ENCODE data around the gene KRT6C.
"Not testable (repeated sequence)": the region's sequence is repeated elsewhere in the genome, so short reads cannot be mapped to it uniquely, and the experiment has no call there.

The KRT6C gene

DNA sequence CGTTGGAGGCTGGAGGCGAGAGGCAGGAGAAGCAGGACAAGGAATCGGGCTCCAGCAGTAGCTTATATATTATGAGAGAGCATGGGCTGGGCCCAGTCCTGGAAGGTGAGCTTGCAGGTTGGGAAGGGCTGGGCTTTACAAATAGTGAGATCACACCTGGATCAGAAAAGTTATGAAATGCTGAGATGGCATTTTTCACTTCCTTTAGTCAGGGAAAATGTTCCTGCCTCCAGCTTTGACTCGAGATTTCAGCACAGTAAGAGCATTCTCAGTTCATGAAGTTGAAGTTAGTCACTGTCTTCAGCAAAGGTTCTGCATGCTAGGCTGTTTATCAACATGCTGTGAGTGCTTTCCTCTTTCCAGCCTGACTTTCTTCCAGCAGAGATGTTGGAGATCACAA, at the start of gene KRT6C:
TSS of gene KRT6C (minus strand) at position 38 of the 400 bp plus-strand sequence. CDS start 68 bp downstream, outside the sequence.
- no peak for DNase-seq

DNA sequence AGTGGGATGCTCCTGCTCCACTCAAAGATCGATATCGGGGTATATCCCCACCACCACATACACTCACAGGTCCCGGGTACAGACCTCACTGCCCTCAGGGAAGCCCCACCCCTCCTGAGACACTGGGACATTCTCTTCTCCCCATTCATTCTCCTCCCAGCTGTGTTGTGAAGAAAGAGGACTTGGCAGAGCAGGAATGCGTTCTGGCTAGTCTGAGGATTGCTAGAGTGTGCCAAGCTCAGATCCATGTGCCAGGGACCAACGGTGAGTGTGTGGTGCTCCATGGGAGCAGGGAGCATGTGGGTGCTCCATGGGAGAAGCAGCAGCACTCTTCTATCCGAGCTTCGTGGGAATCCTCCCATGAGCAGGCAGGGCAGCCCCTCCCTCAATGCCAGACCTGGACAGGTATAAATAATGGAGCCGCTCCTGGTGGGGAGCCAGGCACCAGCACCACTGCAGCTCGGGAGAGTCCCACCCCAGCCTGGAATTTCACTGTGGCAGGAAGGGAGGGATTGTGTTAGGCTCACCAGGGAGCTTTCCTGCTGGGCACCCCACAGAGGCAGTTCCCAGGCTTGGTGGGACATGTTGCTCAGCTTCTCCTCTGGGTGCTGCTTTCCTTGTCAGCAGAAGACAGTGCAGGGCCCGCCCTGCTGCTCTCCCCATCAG, 48.9 kb upstream of the KRT6C start:
- DNase-seq = no peak

GRCh38 chr12:52521568-52522266, 48.1 kb upstream of the KRT6C start:
- DNase-seq = no peak

GRCh38 chr12:52521175-52521567, 47.6 kb upstream of the KRT6C start:
- DNase-seq = no peak

DNA sequence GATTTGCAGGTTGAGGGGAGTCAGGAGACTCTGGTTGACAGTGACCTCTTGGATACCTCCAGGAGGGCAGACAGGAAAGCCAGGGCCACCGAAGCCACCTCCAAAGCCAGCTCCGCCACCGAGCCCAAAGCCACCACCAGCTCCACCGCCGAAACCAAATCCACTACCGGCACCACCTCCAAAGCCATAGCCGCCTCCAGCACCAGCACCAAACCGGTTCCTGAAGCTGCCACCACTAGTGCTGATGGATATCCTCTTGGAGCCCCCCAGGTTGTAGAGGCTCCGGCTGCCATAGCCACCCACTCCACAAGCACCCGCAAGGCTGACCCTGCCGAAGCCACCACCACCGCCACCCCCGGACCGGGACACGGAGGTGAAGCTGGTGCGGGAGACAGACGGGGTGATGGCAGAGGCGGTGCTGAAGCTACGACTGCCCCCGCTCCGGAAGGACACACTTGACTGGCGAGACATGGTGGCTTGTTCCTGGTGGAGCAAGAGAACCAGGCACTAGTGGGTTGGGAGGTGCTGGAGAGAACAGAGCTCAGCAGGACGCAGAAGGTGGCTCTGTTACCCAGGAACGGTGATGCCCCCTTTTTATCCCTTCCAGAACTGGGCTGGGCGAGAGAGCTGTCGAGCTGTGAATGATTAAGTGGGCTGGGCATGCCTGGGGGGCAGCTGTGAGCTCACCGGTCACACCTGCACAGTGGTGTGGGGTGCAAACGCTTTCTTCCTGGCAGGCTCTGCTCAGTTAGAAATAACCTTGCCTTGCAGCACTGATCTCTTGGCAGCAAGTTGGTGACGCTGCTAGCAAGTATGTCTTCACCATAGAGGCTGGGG, 46.4 kb upstream of the KRT6C start, which contains the start of gene KRT5:
TSS of gene KRT5 (minus strand) at position 569 of the 837 bp plus-strand sequence. CDS start at position 471, 98 bp downstream.
- no peak for DNase-seq

GRCh38 chr12:52519387-52519703, 45.7 kb upstream of the KRT6C start:
- DNase-seq = no peak

DNA sequence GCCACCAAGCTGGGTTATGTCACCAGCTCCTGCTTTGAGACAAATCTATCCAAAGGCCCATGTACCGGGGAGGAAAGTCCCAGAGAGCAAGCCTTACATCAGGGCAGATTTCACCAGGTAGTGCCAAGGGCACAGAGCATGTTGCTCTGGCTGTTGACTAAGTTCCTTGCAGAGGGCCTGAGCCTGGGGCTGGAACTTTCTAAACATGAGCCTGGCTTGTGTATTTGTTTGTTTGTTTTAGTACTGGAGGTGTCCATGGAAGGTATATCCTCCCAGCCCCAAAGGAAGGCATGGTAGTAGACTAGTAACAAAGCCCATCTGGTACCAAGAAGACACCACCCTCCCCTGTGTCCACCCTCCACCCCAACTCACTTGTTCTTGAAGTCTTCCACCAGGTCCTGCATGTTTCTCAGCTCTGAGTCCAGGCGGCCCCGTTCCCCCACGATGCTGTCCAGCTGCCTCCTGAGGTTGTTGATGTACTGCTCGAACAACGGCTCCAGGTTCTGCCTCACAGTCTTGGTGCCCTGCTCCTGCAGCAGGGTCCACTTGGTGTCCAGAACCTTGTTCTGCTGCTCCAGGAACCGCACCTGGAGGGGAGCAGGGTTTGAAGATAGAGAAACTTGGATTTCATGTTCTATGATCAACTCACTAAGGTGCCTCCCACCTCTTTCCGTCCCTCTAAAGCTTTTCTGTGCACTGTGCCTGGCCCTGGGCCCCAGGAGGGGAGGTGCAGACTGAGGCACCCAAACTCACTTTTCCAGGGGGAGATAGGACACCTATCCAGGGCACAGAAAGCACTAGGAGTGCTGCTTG, 45.2 kb upstream of the KRT6C start:
- DNase-seq = no peak

- no peak for DNase-seq
These were observed 44.3 kb upstream of the KRT6C start for GRCh38 chr12:52517888-52518287.

DNA sequence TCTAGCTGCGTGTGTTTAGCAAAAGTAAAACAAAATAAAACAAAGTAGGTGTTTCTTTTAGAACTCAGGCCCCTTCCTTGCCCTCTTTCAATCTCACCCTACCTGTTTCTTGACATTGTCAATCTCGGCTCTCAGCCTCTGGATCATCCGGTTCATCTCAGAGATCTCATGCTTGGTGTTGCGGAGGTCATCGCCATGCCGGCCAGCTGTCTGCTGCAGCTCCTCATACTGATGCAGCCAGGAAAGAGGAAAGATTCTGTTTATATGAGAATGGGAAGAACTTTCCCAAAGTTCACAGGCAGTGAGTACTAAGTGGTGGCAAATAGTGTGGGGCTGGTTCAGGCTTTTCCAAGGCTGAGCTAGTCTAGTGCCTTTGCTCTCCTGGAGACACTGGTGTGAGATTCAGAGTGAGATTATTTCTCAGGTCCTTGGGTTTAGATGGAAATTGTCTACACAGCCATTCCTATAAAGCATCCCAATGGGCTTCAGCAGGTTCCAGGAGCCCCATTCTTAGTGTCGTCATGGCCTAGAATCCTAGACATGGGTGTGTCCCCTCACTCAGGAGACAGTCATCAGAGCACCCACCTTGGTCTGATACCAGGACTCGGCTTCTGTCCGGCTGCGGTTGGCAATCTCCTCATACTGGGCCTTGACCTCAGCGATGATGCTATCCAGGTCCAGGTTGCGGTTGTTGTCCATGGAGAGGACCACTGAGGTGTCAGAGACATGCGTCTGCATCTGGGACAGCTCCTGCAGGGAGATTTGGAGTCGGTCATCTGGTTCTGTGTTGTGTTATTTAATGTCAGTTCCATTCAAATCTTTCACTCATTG, 43.6 kb upstream of the KRT6C start:
- DNase-seq = no peak

GRCh38 chr12:52515927-52516831, 42.6 kb upstream of the KRT6C start:
- no peak for DNase-seq

GRCh38 chr12:52515319-52515646, 41.7 kb upstream of the KRT6C start:
- no peak for DNase-seq

DNA sequence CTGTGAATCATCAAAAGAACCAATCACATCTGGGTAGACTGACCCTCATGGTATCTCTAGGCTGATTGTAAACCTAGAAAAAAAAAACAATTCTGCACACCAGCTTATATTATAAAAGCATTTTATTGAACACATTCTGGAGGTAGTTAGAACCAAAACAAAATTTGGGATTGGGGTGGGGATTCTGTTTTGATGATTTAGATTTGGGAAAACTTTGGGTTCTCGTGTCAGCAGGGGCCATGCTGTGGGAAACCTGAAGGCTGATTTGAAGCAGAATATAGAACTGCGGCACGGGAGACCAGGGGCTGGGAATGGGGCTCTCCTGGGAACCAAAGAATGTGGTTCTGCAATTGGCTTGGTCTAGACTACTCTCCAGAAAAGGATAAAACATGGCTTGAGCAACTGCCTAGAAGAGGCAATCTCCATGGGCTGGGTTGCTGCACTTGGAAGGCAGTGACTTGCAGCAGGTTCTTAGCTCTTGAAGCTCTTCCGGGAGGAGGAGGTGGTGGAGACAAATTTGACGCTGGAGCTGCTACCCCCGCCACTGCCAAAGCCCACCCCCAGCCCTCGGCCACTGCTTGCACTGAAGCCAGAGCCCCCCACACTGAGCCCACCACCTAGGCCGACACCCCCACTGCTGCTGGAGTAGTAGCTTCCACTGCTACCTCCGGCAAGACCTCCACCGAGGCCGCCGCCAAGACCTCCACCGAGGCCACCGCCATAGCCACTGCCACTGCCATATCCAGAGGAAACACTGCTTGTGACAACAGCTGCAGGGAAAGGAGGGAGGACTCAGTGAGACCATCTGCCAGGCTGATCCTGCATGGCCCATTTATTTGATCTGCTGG, 41.1 kb upstream of the KRT6C start:
- no peak for DNase-seq

GRCh38 chr12:52513736-52514135, 40.1 kb upstream of the KRT6C start:
- DNase-seq = no peak

DNA sequence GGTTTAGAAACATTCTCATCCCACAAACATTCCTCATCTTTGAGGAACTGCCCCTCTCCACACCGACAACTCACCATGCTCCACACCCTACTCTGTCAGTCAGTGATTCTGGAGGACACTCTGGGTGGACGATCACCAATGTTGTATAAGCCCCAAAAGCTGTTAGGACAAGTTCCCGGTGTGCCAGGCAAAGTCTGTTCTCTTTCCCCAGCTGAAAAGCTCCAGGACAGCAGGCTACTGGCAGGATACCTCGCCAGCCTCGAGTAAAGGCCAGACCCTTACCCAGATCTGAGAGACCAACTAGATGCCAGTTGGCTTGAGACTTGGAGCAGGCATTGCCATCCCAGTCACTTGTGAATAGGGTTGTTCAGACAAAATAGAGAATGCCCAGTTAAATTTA, 34.6 kb upstream of the KRT6C start:
- DNase-seq = no peak

DNA sequence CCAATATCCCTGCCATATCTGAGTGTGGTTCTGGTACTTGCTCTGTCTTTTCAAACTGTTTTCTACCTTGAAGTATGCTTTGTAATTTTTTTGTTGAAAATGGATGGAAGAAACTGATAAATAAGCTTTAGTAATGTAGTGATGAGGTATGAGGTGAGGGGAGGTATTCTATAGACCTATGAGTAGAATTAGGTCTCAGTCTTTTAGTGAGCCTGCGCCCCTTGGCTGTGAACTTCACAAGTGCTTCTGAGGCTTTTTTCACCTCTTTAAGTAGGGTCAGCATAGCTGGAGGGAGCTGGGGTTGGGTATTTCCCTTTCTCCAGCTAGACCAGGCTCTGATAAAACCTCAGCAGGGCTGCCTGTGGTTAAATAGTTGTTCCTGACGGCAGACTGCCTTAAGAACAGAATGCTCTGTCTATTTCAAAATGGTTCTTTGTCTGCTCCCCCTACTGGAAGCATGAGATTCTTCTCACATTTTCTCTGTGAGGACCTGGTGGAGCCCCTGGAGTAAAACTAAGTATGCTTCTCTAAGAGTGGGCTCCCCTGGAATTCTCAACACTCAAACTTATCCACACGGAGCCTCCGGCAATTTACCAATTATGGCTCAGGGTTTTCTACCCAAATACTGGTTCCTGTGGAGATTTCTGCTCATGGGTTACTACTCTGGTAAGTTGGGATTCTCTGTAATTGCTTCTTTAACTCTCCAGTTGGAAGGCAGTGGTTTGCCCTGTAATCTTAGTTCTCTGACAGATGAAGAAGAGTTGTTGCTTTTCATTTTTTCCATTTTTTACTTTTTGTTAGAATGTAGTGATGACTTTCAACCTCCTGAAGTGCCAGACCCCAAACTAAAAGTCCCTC, 33.5 kb upstream of the KRT6C start:
- peak in 1 of 2 donors; percentile 39 for DNase-seq

- DNase-seq = no peak
These were observed 29.3 kb upstream of the KRT6C start for GRCh38 chr12:52502877-52503276.

DNA sequence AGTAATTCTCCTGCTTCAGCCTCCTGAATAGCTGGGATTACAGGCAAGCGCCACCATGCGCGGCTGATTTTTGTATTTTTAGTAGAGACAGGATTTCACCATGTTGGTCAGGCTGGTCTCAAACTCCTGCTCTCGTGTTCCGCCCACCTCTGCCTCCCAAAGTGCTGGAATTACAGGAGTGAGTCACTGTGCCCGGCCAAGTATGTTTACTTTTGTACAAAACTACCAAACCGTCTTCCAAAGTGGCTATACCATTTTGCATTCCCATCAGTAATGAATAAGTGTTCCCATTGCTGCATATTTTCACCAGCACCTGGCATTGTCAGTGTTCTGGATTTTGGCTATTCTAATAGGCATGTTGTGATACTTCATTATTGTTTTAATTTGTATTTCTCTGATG, 27.9 kb upstream of the KRT6C start:
- DNase-seq = no peak

DNA sequence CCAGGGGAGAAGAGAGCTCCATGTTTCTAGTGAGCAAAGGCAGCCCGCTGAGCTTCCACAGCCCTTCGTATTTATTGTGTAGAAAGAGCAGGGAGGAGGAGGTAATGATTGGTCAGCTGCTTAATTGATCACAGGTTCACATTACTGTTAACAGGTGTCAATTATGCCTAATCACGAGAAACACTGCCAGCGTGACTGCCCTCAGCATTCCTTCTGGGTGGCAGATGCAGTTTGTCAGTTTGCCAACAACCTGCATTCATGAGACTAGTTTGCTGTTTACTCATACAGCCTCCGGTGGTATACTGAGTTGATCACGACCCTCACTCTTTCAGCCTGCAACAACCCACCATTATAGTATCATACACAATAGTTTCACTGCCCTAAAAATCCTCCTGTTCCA, 27.0 kb upstream of the KRT6C start:
- not testable (repeated sequence) for DNase-seq
